ENCODE measurements around the gene KRTAP12-2.

- no peak for TF ChIP-seq POLR2A (IDR thresholded peaks at IDR 0.05; ENCODE audit: low read length)
- no peak for TF ChIP-seq GATA1 (IDR thresholded peaks at IDR 0.05; ENCODE audit: low read depth, low read length)
Measured at GRCh38 chr21:44677881-44678280, 11.2 kb upstream of the KRTAP12-2 start.

All from erythroblast (primary cell).